Kidney (tissue), 14 donors: ENCODE measurements around the gene F8A2. TPM values are rescaled to one million over a fixed set of nuclear protein-coding genes. Genes with fewer than 3 reads are reported as not detected.

Source experiments
- DNase-seq, 5 donors: peaks; one replicate each; pipeline ENCODE4 v3.0.0-alpha.2; 2013 to 2020
- FAIRE-seq: peaks from 2 replicates; lab custom pipeline; 2012; peaks lifted over from hg19 to GRCh38; lab: Jason Lieb, UNC
- H3K27ac ChIP-seq, 2 donors: one replicate each; pipeline ENCODE4 v1.7.0; 2013; ENCODE audit warnings: low read depth in 2 of 2, low read length in 2 of 2, inconsistent platforms in 1 of 2
- H3K27me3 ChIP-seq: one replicate; pipeline ENCODE4 v1.7.1; 2013; ENCODE audit warnings: low read length, inconsistent platforms; ENCODE audit not compliant: control insufficient read depth, insufficient read depth
- H3K36me3 ChIP-seq, 3 donors: one replicate each; pipeline versions ENCODE4 v1.7.0 to v1.7.1; 2013; ENCODE audit warnings: low read length in 3 of 3, control low read depth in 1 of 3, inconsistent platforms in 1 of 3; ENCODE audit not compliant: insufficient read depth in 3 of 3, control insufficient read depth in 2 of 3
- H3K4me1 ChIP-seq, 3 donors: one replicate each; pipeline versions ENCODE4 v1.7.0 to v1.7.1; 2013; ENCODE audit warnings: low read length in 3 of 3, inconsistent platforms in 1 of 3, low read depth in 1 of 3; ENCODE audit not compliant: control insufficient read depth in 2 of 3, insufficient read depth in 2 of 3
- H3K4me3 ChIP-seq, 3 donors: one replicate each; pipeline versions ENCODE4 v1.7.0 to v1.8.1; 2013; ENCODE audit warnings: low read length in 3 of 3, control low read depth in 1 of 3, inconsistent platforms in 1 of 3
- H3K9ac ChIP-seq, 3 donors: one replicate each; pipeline versions ENCODE4 v1.7.0 to v1.7.1; 2013; ENCODE audit warnings: low read length in 3 of 3, control low read depth in 1 of 3, inconsistent platforms in 1 of 3
- H3K9me3 ChIP-seq, 3 donors: one replicate each; pipeline versions ENCODE4 v1.7.0 to v1.7.1; 2013; ENCODE audit warnings: low read length in 3 of 3, control low read depth in 1 of 3, inconsistent platforms in 1 of 3; ENCODE audit not compliant: control insufficient read depth in 2 of 3, insufficient read depth in 1 of 3
- intact Hi-C: fragments of 100-400 bp; cut with DNase I; formaldehyde crosslinking; loops from one replicate; pipeline ENCODE4 v1.11.1; 2022
- microRNA-seq: library from miRNA; unstranded; fragments of <30 nt; microRNA quantifications from one replicate; pipeline ENCODE4 v1.2.0, GENCODE V29; 2020
- polyA plus RNA-seq: library from polyadenylated mRNA; stranded (reverse); fragments of 350-450 nt; fragmentation: Illumina TruSeq; extraction: RNeasy Lipid Tissue Mini Kit (QIAGEN cat#74804); gene quantifications from one replicate; pipeline ENCODE4 v1.2.3, GENCODE V29; 2014; ENCODE audit warnings: low read depth, low replicate concordance; ENCODE audit not compliant: insufficient read depth
- total RNA-seq: library from RNA; stranded (reverse); fragmentation: NEBNext Ultra II Directional; extraction: Animal tissue kit (Norgen Biotek cat#: 25700); gene quantifications from one replicate; pipeline ENCODE4 v1.2.1, GENCODE V29; 2021
- TF ChIP-seq, protein P1 (sequence below): IDR thresholded peaks from 3 replicates; pipeline ENCODE4 v1.5.1; 2012; ENCODE audit warnings: mild to moderate bottlenecking, moderate library complexity, borderline replicate concordance; ENCODE audit not compliant: insufficient read depth; ENCODE audit errors: extremely low read depth
- donor health status: control.
- donor health status: control.
- donor health status: control.
- donor health status: control.
- donor health status: control.
- donor health status: DM: yes; HTN: yes; CAD: no.
- donor health status: Normal renal cell carcinoma (clear cell type).

The F8A2 gene
- total and polyA plus RNA-seq, 2 donors from 2014 or later = not detected

DNA sequence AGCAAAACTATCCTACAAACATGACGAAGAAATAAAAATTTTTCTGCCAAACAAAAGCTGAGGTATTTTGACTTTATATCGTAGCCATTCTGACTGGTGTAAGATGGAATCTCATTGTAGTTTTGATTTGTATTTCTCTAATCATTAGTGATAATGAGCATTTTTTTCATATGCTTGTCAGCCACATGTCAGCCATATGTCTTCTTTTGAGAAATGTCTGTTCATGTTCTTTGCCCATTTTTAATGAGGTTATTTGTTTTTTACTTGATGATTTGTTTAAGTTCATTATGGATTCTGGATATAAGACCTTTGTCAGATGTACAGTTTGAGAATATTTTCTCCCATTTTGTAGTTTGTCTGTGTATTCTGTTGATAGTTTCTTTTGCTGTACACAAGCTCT is 24.5 kb downstream of the F8A2 start:
- TF ChIP-seq, protein P1, sequence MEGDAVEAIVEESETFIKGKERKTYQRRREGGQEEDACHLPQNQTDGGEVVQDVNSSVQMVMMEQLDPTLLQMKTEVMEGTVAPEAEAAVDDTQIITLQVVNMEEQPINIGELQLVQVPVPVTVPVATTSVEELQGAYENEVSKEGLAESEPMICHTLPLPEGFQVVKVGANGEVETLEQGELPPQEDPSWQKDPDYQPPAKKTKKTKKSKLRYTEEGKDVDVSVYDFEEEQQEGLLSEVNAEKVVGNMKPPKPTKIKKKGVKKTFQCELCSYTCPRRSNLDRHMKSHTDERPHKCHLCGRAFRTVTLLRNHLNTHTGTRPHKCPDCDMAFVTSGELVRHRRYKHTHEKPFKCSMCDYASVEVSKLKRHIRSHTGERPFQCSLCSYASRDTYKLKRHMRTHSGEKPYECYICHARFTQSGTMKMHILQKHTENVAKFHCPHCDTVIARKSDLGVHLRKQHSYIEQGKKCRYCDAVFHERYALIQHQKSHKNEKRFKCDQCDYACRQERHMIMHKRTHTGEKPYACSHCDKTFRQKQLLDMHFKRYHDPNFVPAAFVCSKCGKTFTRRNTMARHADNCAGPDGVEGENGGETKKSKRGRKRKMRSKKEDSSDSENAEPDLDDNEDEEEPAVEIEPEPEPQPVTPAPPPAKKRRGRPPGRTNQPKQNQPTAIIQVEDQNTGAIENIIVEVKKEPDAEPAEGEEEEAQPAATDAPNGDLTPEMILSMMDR = no peak
- intact Hi-C loops = no loop called here
- H3K36me3 ChIP-seq = no peaks in the 10 kb centered on the region
- no peak overlapping the region for H3K9ac ChIP-seq
- no peak for DNase-seq
- H3K4me1 ChIP-seq = no peaks in the 10 kb centered on the region
- FAIRE-seq = no peak
- H3K27ac ChIP-seq = no peak overlapping the region
- no peaks in the 10 kb centered on the region for H3K27me3 ChIP-seq
- H3K4me3 ChIP-seq = no peak overlapping the region
- no peaks in the 10 kb centered on the region for H3K9me3 ChIP-seq

DNA sequence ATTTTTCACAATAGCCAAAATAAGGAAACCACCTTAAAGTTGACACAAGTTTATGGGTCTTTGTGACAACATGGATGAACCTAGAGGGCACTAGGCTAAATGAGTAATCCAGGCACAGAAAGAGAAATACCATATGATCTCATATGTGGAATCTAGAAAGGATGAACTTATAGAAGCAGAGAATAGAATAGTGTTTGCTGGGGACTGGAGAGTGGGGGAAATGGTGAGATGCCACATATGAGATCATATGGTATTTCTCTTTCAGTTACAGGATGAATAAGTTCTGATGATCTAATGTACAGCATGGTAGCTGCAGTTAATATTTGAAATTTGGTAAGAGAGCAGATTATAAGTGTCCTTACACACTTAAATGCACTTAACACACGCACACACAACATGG is 35.9 kb downstream of the F8A2 start:
- no peaks in the 10 kb centered on the region for H3K4me1 ChIP-seq
- H3K27me3 ChIP-seq = no peaks in the 10 kb centered on the region
- DNase-seq (no peak), FAIRE-seq (no peak)
- TF ChIP-seq, protein P1 = no peak
- H3K9ac ChIP-seq = no peak overlapping the region
- H3K36me3 ChIP-seq = no peaks in the 10 kb centered on the region
- intact Hi-C loops = no loop called here
- H3K9me3 ChIP-seq = no peaks in the 10 kb centered on the region
- H3K4me3 ChIP-seq = no peak overlapping the region
- no peak overlapping the region for H3K27ac ChIP-seq

Small RNA genes lying within 50 kb of the gene (microRNA-seq; reads per million reads assigned to microRNA genes)
- not detected for gene MIR1184-2

Other genes with a start within 250 kb of the F8A2 start
- 38.4 TPM for gene VBP1, start 165.6 kb upstream of the F8A2 start, total RNA-seq
- gene VBP1, start 165.6 kb upstream of the F8A2 start, polyA plus RNA-seq = 53.8 TPM
- 1.2 TPM for gene RAB39B, start 117.6 kb upstream of the F8A2 start, total RNA-seq
- gene RAB39B, start 117.6 kb upstream of the F8A2 start, polyA plus RNA-seq = 1.8 TPM
- gene CLIC2, start 47.5 kb upstream of the F8A2 start, total RNA-seq = 22.8 TPM
- 7.3 TPM for gene CLIC2, start 47.5 kb upstream of the F8A2 start, polyA plus RNA-seq
- gene F8A3, start 76.5 kb downstream of the F8A2 start, total RNA-seq = 8.2 TPM
- gene F8A3, start 76.5 kb downstream of the F8A2 start, polyA plus RNA-seq = 0.62 TPM
- gene SPRY3, start 230.5 kb downstream of the F8A2 start, total RNA-seq = 1.8 TPM
- gene SPRY3, start 230.5 kb downstream of the F8A2 start, polyA plus RNA-seq = 0.19 TPM
- gene TMLHE, start 230.9 kb downstream of the F8A2 start, total RNA-seq = 27.0 TPM
- gene TMLHE, start 230.9 kb downstream of the F8A2 start, polyA plus RNA-seq = 12.5 TPM